Lower leg skin (tissue), 4 donors: ENCODE results near the gene FAM186B. TPM values are rescaled to one million over a fixed set of nuclear protein-coding genes. Genes with fewer than 3 reads are reported as not detected.
"Not testable (repeated sequence)": the region's sequence is repeated elsewhere in the genome, so short reads cannot be mapped to it uniquely, and the experiment has no call there.

Experiments
- DNase-seq, 2 donors: peaks; one replicate each; pipeline ENCODE4 v3.0.0-alpha.2; 2019; ENCODE audit warnings: low spot score in 2 of 2
- H3K4me3 ChIP-seq: fragments of 200-600 bp; sonication (generic); 2 replicates; pipeline ENCODE4 v1.5.1; 2017; ENCODE audit warnings: mild to moderate bottlenecking, low read depth; ENCODE audit not compliant: poor library complexity, severe bottlenecking
- CTCF ChIP-seq, 3 donors: fragments of 450-650 bp; IDR thresholded peaks; one replicate each; pipeline ENCODE4 v1.5.1; 2016; ENCODE audit warnings: antibody characterized with exemption in 3 of 3, mild to moderate bottlenecking in 3 of 3, moderate library complexity in 2 of 3
- POLR2A ChIP-seq, 2 donors: fragments of 450-650 bp; IDR thresholded peaks; one replicate each; pipeline ENCODE4 v1.6.1; 2016 to 2017; ENCODE audit warnings: antibody characterized with exemption in 2 of 2, mild to moderate bottlenecking in 1 of 2, moderate library complexity in 1 of 2
- WGBS, 2 donors: methylation state at CpG; one replicate each; pipeline ENCODE4 v1.1.5; 2018; 5-methylcytosine and 5-hydroxymethylcytosine counted together
- intact Hi-C: fragments of 100-400 bp; cut with DNase I; formaldehyde crosslinking; loops from one replicate; pipeline ENCODE4 v1.15.0; 2023; ENCODE audit warnings: low total_unique reads
- total RNA-seq, 4 donors: library from RNA; depleted of rRNA; stranded (reverse); fragments of >200 nt; gene quantifications; one replicate each; pipeline ENCODE4 v1.1.0, GENCODE V29; 2016

Gene FAM186B
- total RNA-seq, 4 donors from 2014 or later, result 0.21 to 1.1 (median 0.57) TPM

GRCh38 chr12:49618576-49618975 lies 13.1 kb upstream of the FAM186B start:
- DNase-seq, result no peak
- H3K4me3 ChIP-seq, result no peak overlapping the region
- intact Hi-C loops, result no loop called here
- TF ChIP-seq CTCF (IDR thresholded peaks at IDR 0.05), result no peak
- no peak for TF ChIP-seq POLR2A (IDR thresholded peaks at IDR 0.05)
- 83 to 97% methylated on average over 1 of the region's 1 CpG for WGBS, 2 donors

DNA sequence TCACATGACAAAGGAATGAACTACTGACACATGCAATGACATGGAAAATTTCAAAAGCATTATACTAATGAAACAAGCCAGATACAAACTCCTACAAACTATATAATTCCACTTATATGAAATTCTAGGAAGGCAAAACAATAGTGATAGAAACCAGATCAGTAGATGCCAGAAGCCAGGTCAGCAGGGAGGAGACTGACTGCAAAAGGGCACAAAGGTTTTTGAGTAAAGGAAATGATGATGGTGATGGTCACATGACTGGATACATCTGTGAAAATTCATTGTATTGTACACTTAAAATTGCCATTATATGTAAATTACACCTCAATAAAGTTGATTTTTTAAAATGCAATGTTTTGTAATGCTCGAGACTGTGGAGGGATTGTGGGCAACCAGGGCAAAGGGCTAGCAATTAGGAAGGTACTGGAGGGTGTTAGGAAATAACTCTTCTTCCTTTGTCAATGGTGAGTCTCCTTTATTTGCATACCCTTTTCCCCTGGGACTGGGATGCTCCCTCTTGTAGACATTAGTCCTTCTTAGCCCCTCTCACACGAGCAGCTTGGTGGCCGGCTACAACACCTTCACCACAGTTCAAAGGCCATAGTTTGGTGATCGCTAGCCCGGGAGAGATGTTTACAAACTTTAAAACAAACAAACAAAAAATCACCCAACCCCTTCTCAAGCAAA lies 11.2 kb upstream of the FAM186B start:
- intact Hi-C loops, result no loop called here

GRCh38 chr12:49615725-49616124 lies 10.3 kb upstream of the FAM186B start:
- TF ChIP-seq POLR2A (IDR thresholded peaks at IDR 0.05) (no peak), CTCF (IDR thresholded peaks at IDR 0.05) (no peak)
- DNase-seq, result no peak
- no peak overlapping the region for H3K4me3 ChIP-seq
- 80 to 93% methylated on average over 7 of the region's 7 CpGs for WGBS, 2 donors
- intact Hi-C loops, result no loop called here

More for the DNA sequence above, 11.2 kb upstream of the FAM186B start:
- no peak overlapping the region for H3K4me3 ChIP-seq
- TF ChIP-seq POLR2A (IDR thresholded peaks at IDR 0.05) (no peak), CTCF (IDR thresholded peaks at IDR 0.05) (no peak)
- 74% methylated on average over 5 of the region's 5 CpGs for WGBS, 2 donors
- DNase-seq, result no peak

- TF ChIP-seq POLR2A (IDR thresholded peaks at IDR 0.05), result no peak
- no peak for TF ChIP-seq CTCF (IDR thresholded peaks at IDR 0.05)
- H3K4me3 ChIP-seq, result no peak overlapping the region
- intact Hi-C loops, result no loop called here
- no peak for DNase-seq
Observed at GRCh38 chr12:49612210-49612609, 6.8 kb upstream of the FAM186B start.

- WGBS, 2 donors, result 95 to 97% methylated on average over 4 of the region's 4 CpGs
- H3K4me3 ChIP-seq, intact Hi-C loops, DNase-seq: not testable (repeated sequence)
Observed at GRCh38 chr12:49610785-49611184, 5.3 kb upstream of the FAM186B start.

DNA sequence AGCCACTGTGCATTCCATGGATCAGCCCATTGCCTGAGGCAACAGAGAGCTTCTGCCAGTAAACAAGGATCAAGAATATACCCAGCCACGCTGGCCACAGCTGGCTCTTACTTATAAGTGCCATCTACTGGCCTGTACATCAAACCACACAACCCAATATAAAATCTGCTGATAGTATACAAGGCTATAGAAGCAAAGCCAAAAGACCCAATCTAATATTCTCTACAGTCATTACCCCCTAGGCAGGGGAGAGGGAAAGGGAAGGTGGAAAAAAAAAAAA lies 4.4 kb upstream of the FAM186B start:
- WGBS, 2 donors, result 53 to 73% methylated on average over 1 of the region's 1 CpG
- intact Hi-C loops, result no loop called here
- TF ChIP-seq CTCF (IDR thresholded peaks at IDR 0.05) (no peak), POLR2A (IDR thresholded peaks at IDR 0.05) (no peak)
- DNase-seq, result no peak
- no peak overlapping the region for H3K4me3 ChIP-seq
